Endometrial microvascular endothelial cells (primary cell): ENCODE data around the gene SMAD6. TPM values are rescaled to one million over a fixed set of nuclear protein-coding genes. Genes with fewer than 3 reads are reported as not detected.

Source experiments
- in situ Hi-C: cut with HindIII; loops from 2 replicates; pipeline ENCODE4 v1.10.0; 2017; ENCODE audit warnings: low sequenced_read_pairs, low pct_unique_long_range_greater_than_20kb; ENCODE audit errors: inconsistent ontology term
- total RNA-seq: library from RNA; depleted of rRNA; stranded (reverse); fragments of >200 nt; gene quantifications from one replicate; pipeline ENCODE4 v1.2.3, GENCODE V29; 2015; ENCODE audit errors: inconsistent ontology term

The SMAD6 gene
- total RNA-seq, 1 donor from 2014 or later = 4.2 TPM

DNA sequence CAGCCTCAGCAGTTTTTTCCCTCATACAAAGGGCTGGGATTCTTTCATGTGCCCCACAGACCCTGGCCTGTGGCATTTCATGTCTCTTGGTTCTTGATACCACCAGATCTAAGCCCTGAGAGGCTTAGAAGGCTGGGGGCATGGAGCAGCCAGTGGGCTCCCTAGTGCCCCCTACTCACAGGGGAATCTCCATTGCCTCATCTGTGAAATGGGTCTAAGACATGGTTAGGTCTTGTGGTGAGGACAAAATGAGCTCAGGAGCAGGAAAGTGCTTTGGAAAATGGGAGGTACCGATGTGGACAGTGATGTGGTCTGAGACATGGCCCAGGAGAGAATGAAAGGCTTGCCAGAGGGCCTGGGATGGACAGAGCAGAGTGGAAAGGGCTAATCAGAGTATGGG lies 94.3 kb downstream of the SMAD6 start:
- in situ Hi-C loops = no loop called here

- in situ Hi-C loops = no loop called here
These were observed 95.9 kb downstream of the SMAD6 start for GRCh38 chr15:66797921-66798320.

GRCh38 chr15:66798426-66799061 lies 96.5 kb downstream of the SMAD6 start:
- in situ Hi-C loops = no loop called here

DNA sequence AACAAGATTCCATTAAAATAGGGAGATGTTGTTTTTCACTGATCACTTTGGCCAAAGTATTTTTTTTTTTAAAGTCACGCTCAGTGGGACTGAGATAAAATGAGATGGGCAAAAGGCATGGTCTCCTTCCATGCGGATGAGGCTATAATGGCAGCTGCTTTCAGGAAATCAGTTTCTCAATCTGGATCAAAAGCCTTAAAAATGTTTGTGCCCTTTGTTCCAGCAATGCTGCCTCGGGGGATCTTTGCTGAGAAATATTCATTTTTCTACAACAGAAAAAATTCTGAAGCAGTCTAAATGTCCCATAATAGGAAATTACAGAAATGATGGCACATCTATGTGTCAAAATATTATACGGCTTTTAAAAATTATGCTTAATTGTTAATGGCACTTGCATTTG lies 97.2 kb downstream of the SMAD6 start:
- in situ Hi-C loops = no loop called here

DNA sequence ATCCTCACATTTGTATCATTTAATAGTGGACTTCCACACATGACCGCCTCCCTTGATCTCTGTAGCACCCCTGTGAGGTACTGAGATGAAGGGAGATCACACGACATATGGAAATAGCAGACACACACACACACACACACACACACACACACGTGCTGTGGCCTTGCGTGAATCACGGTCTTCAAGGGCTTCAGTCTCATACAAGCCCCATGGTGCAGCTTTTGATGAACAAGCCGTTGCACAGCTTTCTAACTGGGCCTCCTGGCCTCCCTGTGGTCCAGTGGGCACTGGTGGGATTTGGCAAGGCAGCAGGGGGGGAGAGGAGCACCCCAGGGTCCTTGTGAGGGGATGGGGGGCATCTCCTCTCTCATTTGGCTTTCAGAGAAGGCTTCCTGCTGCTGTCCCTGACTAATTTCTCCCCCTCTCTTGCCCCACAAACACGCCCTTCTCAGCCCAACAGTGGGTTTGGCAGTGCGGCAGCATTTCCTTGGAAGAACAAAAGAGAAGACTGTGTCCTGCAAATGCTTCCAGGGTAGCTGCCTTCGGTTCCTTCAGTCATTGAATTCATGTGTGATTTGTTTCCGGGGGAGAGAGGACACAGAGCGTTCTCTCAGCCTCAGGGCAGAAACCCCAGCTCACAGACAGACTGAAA lies 98.7 kb downstream of the SMAD6 start:
- in situ Hi-C loops = no loop called here

- in situ Hi-C loops = no loop called here
These were observed 99.2 kb downstream of the SMAD6 start for GRCh38 chr15:66801266-66801665.

- in situ Hi-C loops = no loop called here
These were observed 100.3 kb downstream of the SMAD6 start for GRCh38 chr15:66802025-66803001.

DNA sequence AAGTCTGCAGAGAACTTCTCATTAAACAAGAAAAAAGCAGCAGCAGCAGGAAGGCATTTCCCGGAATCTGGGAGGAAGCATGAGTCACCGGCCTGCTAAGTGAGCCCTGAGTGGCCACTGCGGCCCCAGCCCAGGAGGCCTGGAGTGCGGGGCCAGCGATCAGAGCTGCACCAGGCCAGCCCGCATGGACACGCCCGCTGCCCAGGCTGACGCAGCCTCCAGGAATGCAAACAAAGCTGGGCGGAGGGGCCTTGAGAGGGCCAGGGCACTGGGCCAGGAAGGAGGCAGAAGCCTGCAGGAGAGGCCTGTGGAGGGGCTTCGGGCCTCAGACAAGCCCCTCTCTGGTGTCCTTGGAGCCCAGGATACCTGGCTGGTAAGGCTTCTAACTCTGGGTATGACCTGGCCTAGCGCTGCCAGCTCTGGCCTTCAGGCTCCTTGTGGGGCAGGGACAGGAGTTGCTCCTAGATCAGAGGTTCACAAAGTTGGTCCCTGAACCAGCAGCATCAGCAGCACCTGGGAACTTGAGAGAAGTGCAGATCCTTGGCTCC lies 101.2 kb downstream of the SMAD6 start:
- in situ Hi-C loops = no loop called here

GRCh38 chr15:66803749-66804148 lies 101.7 kb downstream of the SMAD6 start:
- in situ Hi-C loops = no loop called here

DNA sequence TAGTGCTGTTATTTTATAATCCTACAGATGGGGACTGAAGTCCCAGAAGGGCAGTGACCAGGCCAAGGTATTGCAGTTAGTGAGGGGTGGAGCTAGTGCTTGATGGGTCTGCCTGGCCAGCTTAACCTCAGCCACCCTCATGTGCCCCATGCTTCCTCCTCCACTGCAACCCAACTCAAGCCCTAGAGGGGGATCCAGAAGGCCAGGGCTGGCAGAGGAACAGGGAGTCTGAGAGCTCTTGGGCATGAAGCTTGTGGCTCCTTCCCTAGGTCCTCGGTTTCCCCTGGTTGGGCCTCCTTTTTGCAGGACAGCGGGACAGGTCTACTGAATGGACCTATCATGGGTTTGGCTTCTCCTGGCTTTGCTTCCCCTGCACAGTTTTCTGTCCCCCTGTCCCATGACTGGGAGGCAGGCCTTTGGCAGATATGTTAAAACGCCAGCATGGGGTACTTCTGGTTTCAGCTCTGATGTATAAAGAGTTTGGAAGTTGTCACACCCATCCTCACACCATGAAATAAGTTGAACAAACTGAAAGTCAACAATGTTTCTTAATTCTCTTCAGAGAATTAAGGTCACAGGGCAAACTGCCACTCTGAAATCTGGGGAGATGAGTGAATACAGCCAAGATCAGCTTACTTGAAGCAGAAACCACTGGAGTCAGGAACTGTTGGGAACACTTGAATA lies 103.3 kb downstream of the SMAD6 start:
- in situ Hi-C loops = no loop called here

DNA sequence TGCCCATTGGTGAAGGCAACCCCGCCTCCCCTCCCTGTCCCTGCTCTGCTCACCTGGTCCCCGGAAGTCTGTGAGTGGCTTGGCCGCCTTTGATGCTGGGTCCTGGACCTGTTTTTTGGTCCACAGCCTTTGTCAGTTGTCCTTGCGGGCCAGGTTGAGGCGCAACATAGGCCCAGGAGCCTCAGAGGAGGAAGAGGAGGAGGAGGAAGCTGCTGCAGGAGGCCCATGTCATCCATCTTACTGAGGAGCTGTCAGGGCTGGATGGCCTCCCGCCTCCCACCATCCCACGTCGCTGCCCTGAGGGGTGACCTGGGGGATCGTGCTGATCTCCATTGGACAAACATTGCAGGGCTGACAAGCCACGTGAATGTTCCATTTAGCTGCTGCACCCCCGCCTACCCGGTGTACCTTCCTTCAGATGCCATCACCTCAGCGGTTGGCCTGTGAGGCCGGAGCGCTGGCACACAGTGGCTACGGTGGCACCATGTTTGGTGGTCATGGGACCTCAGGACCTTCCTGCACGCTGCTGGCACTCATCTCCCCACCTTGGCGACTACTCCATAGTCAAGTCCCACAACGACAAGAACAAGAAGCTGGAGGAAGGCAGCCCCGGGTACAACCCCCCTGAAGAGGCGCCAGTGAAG lies 106.3 kb downstream of the SMAD6 start:
- in situ Hi-C loops = no loop called here

DNA sequence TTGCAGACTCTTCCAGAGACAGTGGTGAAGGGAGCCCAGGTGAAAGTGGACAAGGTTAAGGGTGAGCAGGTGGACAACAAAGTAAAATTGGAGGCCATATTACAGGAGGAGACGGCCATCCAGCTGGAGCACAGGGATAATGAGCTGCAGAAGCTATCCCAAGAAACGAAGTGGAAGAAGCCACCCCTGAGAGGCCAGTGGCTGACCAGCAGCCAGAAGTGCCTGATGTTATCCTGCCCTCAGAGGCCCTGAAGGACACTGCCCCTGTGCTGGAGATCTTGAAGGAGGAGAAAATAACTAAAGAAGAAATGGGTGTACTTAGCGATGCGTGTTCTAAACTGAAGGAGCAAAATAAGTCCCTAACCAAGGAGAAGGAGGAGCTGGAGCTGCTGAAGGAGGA lies 107.6 kb downstream of the SMAD6 start:
- in situ Hi-C loops = no loop called here

- in situ Hi-C loops = no loop called here
These were observed 113.3 kb downstream of the SMAD6 start for GRCh38 chr15:66815318-66815717.

- in situ Hi-C loops = no loop called here
These were observed 114.2 kb downstream of the SMAD6 start for GRCh38 chr15:66816201-66816600.

- in situ Hi-C loops = no loop called here
These were observed 117.0 kb downstream of the SMAD6 start for GRCh38 chr15:66819084-66819483.

DNA sequence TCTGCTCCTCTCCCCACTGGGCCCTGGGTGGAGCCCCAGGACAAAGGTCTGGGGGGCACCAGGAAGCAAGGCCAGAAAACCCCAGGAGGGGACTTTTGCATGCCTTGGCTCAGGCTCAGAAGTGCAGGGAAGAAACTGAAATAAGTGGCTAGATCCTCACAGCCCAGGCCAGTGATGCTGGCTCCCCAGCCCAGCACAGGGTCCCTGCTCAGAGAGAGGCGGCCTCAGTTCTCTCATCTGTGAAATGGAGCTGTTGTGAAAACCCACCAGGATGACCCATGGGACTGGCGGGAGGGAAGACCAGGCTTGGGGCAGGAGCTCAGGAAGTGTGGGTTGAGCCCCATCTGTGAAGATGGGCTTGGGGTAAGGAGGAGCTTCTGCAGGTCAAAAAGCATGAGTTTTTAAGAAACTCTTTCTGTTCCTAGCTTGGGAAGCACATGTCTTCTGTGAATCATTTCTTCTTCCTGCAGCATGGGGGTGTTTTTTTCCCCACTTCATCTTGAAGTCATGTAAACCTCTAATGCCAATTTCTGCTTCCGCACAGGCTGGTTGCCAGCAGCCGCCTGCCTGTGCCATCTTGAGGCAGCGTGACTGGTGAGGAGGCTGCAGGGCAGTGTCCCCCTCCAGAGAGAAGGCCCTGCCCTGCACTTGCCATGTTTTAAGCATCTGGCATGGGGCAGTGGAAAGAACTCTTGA lies 118.6 kb downstream of the SMAD6 start:
- in situ Hi-C loops = no loop called here

GRCh38 chr15:66821307-66821706 lies 119.3 kb downstream of the SMAD6 start:
- in situ Hi-C loops = no loop called here

GRCh38 chr15:66822114-66822513 lies 120.1 kb downstream of the SMAD6 start:
- in situ Hi-C loops = no loop called here
